Measurements from ENCODE around the gene LST1.

Gene LST1

GRCh38 chr6:31632279-31632946 lies 46.3 kb downstream of the LST1 start:
- Histone ChIP-seq H3K9me3 (peaks cover 4% of the 10 kb centered on the region), H3K36me3 (peaks cover 100% of the 10 kb centered on the region), H3K4me3 (ENCODE audit: low read depth in 1 of 2, low read length in 1 of 2) (no peak overlapping the region), H3K27ac (peak overlapping the region; percentile 20), H3K27me3 (no peaks in the 10 kb centered on the region), H3K4me1 (ENCODE audit: control insufficient read depth in 1 of 2, insufficient read depth in 1 of 2, low read depth in 1 of 2, low read length in 1 of 2) (no peaks in the 10 kb centered on the region)
- TF ChIP-seq, protein P1, sequence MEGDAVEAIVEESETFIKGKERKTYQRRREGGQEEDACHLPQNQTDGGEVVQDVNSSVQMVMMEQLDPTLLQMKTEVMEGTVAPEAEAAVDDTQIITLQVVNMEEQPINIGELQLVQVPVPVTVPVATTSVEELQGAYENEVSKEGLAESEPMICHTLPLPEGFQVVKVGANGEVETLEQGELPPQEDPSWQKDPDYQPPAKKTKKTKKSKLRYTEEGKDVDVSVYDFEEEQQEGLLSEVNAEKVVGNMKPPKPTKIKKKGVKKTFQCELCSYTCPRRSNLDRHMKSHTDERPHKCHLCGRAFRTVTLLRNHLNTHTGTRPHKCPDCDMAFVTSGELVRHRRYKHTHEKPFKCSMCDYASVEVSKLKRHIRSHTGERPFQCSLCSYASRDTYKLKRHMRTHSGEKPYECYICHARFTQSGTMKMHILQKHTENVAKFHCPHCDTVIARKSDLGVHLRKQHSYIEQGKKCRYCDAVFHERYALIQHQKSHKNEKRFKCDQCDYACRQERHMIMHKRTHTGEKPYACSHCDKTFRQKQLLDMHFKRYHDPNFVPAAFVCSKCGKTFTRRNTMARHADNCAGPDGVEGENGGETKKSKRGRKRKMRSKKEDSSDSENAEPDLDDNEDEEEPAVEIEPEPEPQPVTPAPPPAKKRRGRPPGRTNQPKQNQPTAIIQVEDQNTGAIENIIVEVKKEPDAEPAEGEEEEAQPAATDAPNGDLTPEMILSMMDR (IDR thresholded peaks at IDR 0.05): no peak

DNA sequence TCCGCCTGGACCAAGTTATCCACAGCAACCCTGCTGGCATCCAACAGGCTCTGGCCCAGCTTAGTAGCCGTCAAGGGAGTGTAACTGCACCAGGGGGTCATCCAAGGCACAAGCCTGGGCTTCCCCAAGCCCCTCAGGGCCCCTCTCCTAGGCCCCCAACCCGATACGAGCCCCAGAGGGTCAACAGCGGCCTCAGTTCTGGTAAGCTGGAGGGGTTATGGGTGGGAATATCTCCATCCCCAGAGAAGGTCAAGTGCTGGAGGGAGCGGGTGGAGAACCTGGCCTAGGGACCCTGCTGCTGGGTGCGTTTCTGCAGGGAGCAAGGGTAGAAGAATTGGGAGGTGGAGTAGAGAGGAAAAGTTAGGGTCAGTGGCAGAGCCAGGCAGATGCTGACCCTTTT lies 47.4 kb downstream of the LST1 start:
- H3K27ac ChIP-seq: no peak overlapping the region
- H3K9me3 ChIP-seq: peaks cover 4% of the 10 kb centered on the region
- H3K4me3 ChIP-seq (ENCODE audit: low read depth in 1 of 2, low read length in 1 of 2): no peak overlapping the region
- H3K36me3 ChIP-seq: peaks cover 100% of the 10 kb centered on the region
- H3K27me3 ChIP-seq: no peaks in the 10 kb centered on the region
- TF ChIP-seq, protein P1 (IDR thresholded peaks at IDR 0.05): no peak
- H3K4me1 ChIP-seq (ENCODE audit: control insufficient read depth in 1 of 2, insufficient read depth in 1 of 2, low read depth in 1 of 2, low read length in 1 of 2): no peaks in the 10 kb centered on the region

DNA sequence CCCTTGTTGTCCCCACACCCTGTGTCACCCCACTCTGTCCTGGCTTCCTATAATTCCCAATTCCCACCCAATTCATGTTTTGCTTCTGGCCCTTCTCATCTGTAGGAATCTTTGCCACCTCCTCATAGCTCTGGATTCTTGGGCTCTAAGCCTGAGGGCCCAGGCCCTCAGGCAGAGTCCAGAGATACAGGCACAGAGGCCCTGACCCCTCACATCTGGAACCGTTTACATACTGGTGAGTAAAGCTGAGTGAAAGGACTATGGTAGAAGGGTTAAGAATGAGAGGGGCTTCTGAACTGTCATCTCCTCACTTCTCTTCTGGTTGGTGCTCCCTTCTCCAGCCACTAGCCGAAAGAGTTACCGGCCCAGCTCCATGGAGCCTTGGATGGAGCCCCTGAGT lies 48.1 kb downstream of the LST1 start:
- peaks cover 4% of the 10 kb centered on the region for H3K9me3 ChIP-seq
- H3K4me1 ChIP-seq (ENCODE audit: control insufficient read depth in 1 of 2, insufficient read depth in 1 of 2, low read depth in 1 of 2, low read length in 1 of 2): no peaks in the 10 kb centered on the region
- TF ChIP-seq, protein P1 (IDR thresholded peaks at IDR 0.05): no peak
- H3K4me3 ChIP-seq (ENCODE audit: low read depth in 1 of 2, low read length in 1 of 2): no peak overlapping the region
- no peak overlapping the region for H3K27ac ChIP-seq
- peaks cover 100% of the 10 kb centered on the region for H3K36me3 ChIP-seq
- no peaks in the 10 kb centered on the region for H3K27me3 ChIP-seq

GRCh38 chr6:31634969-31635575 lies 49.0 kb downstream of the LST1 start:
- Histone ChIP-seq H3K9me3 (peaks cover 4% of the 10 kb centered on the region), H3K36me3 (peaks cover 100% of the 10 kb centered on the region), H3K27ac (peak overlapping the region; percentile 5), H3K4me3 (ENCODE audit: low read depth in 1 of 2, low read length in 1 of 2) (no peak overlapping the region), H3K27me3 (no peaks in the 10 kb centered on the region), H3K4me1 (ENCODE audit: control insufficient read depth in 1 of 2, insufficient read depth in 1 of 2, low read depth in 1 of 2, low read length in 1 of 2) (no peaks in the 10 kb centered on the region)
- TF ChIP-seq, protein P1 (IDR thresholded peaks at IDR 0.05): no peak

DNA sequence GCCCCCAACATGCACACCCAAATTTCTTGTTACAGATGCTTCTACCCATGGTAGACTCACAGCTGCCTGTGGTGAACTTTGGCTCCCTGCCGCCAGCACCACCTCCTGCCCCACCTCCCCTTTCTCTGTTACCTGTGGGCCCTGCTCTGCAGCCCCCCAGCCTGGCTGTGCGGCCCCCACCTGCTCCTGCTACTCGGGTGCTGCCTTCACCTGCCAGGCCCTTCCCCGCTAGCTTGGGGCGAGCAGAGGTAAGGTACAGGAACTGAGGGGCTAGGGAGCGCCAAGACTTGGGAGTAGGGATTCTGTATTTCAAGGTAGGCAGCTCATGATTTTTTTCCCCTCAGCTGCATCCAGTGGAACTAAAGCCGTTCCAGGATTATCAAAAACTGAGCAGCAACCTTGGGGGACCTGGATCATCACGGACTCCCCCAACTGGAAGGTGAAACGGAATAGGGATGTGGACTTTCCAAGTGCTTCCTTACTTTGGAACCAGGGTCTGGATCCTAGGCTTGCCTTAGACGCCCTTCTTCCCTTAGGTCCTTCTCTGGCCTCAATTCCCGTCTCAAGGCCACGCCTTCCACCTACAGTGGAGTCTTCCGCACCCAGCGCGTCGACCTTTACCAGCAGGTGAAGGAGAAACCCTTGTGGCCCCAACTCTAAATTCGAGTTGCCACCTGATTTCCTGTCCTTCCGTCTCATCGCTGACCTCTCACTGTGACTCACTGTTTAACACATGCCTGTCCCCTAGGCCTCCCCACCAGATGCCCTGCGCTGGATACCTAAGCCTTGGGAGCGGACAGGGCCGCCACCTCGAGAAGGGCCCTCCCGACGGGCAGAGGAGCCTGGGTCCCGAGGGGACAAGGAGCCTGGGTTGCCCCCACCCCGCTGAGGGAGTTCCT lies 50.9 kb downstream of the LST1 start:
- Histone ChIP-seq H3K27me3 (no peaks in the 10 kb centered on the region), H3K4me3 (ENCODE audit: low read depth in 1 of 2, low read length in 1 of 2) (no peak overlapping the region), H3K4me1 (ENCODE audit: control insufficient read depth in 1 of 2, insufficient read depth in 1 of 2, low read depth in 1 of 2, low read length in 1 of 2) (no peaks in the 10 kb centered on the region), H3K9me3 (peaks cover 4% of the 10 kb centered on the region), H3K36me3 (peaks cover 100% of the 10 kb centered on the region), H3K27ac (no peak overlapping the region)
- TF ChIP-seq, protein P1 (IDR thresholded peaks at IDR 0.05): no peak
